ENCODE data around the gene NOL3.

- TF ChIP-seq, protein P1, sequence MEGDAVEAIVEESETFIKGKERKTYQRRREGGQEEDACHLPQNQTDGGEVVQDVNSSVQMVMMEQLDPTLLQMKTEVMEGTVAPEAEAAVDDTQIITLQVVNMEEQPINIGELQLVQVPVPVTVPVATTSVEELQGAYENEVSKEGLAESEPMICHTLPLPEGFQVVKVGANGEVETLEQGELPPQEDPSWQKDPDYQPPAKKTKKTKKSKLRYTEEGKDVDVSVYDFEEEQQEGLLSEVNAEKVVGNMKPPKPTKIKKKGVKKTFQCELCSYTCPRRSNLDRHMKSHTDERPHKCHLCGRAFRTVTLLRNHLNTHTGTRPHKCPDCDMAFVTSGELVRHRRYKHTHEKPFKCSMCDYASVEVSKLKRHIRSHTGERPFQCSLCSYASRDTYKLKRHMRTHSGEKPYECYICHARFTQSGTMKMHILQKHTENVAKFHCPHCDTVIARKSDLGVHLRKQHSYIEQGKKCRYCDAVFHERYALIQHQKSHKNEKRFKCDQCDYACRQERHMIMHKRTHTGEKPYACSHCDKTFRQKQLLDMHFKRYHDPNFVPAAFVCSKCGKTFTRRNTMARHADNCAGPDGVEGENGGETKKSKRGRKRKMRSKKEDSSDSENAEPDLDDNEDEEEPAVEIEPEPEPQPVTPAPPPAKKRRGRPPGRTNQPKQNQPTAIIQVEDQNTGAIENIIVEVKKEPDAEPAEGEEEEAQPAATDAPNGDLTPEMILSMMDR (IDR thresholded peaks at IDR 0.05; ENCODE audit: extremely low read depth in 1 of 2, insufficient read depth in 1 of 2, low read depth in 1 of 2, low read length in 2 of 2), result no peak
- TF ChIP-seq JUN (IDR thresholded peaks at IDR 0.05; ENCODE audit: borderline replicate concordance, insufficient read depth, insufficient read length, low read depth) (no peak), POLR2A (IDR thresholded peaks at IDR 0.05; ENCODE audit: low read depth, low read length) (no peak), EZH2 (IDR thresholded peaks at IDR 0.05; ENCODE audit: borderline replicate concordance, low read depth, low read length, severe bottlenecking) (no peak), MAX (IDR thresholded peaks at IDR 0.05; ENCODE audit: insufficient read depth, insufficient read length) (no peak), POLR2AphosphoS5 (IDR thresholded peaks at IDR 0.05; ENCODE audit: insufficient read depth, low read depth, low read length) (no peak), MYC (IDR thresholded peaks at IDR 0.05; ENCODE audit: low read depth, low read length) (no peak), FOS (IDR thresholded peaks at IDR 0.05; ENCODE audit: borderline replicate concordance, insufficient read depth, low read length) (no peak)
Observed at GRCh38 chr16:67197704-67198103, 27.4 kb downstream of the NOL3 start.
